Smooth muscle cell of the brain vasculature (primary cell): Measurements from ENCODE around the gene SLC38A10.

Experiments used
- DNase-seq: peaks from one replicate; pipeline ENCODE4 v3.0.0-alpha.2; 2012; ENCODE audit warnings: low read depth, low spot score

SLC38A10 gene

DNA sequence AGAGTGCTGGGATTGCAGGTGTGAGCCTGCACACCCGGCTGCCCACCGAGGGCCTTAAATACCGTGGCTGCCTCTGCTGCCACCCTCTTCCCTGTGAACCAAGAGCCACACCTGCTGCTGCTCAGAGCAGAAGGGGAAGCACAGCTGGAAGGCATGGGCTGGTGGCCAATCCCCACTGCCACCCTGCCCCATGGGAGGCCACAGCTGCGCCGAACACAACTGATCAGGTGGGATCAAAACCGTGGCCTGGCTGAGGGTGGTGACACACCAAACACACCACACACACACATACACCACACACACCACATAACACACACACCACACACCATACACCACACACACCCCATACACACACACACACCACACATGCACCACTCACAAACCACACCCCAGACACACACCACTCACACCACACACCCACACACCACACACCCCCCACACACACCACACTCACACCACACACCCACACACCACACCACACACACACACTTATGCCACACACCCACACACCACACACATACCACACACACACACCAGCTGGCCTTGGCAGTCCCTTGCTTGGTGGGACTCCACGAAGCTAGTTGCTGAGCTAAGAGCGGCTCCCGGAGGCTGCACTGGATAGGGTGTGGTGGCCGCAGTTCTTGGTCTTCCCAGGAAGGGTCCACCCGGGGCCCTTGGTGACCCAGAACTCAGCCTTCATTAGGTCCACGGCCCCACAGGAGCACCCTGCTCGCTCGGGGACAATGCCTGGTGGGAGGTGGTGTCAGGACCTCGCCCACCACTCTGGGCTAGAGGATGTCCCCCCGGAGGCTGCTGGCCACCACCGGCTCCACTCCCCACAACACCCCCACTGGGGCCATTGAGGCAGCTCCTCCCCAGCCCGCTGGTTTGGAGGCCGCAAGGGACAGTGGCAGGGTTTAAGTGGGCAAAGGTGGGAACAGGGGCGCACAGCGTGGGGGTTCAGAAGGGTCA, 87.2 kb downstream of the SLC38A10 start:
- DNase-seq: no peak

DNA sequence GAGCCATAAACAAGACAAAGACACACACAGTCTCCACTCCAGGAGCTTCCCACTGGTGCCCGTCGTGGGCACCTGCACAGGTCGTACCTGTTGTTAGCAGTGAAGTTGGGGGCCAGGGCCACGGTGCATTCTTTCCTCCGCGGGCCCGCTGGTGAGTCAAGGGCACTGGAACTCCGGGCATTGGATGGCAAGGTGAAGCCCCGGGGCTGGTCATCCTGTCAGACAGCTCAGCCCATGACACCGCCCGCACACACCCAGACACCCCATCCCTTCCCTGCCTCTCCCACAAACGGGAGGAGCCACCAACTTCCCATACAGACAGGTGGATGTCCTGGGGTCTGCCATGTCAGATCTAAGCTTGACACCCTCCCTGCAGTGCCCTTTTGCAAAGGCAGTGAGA, 88.5 kb downstream of the SLC38A10 start:
- DNase-seq: no peak

DNA sequence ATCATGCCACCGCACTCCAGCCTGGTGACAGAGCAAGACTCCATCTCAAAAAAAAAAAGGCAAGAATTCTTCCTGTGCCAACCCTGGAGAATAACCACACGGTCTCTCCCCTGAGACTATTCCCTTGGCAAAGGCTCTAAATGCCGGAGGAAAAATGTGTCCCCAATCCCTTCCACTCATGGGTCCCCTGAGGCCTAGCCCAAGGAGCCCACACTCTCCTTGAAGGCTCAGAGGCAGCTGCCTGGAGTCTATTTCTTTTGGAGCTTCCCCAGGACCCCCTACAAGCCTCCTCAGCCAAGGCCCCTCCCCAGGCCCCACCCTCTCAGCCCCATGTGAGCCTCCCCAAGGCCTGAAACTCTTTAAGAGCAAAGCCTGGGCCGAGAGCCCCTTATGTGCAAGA, 88.9 kb downstream of the SLC38A10 start:
- no peak for DNase-seq

DNA sequence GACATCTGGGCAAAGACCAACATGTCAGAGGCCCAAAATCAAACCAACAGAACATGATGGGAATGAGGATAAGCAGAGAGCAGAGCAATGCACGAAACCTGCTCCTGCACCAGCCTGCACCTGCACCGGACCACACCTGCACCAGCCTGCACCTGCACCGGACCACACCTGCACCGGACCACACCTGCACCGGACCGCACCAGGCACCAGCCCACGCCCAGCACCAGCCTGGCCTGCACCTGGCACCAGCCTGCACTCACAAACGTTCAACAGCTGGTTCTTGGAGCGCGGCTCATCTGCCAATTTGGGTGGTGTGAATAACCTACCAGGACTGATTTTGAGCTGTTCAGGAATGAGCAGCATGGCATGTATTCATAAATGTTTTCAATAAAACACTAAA, 90.5 kb downstream of the SLC38A10 start:
- DNase-seq: no peak

DNA sequence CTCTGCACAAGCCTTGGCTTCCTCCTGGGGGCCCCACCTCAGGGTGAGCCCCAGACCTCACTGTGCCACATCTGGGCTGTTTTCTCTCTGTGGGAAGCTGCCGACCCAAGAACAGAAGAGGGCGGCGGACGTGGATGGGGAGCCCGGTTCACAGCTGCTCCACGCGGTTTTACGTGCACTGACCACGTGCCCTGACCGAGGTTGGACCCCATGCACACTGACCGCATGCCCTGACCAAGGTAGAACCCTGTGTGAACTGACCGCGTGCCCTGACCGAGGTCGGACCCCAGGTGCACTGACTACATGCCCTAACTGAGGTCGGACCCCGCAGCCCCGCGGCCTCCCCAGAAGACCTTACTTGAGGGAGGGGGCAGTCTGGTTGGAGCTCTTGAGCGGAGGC, 92.0 kb downstream of the SLC38A10 start:
- DNase-seq: no peak

GRCh38 chr17:81202318-81202717, 92.8 kb downstream of the SLC38A10 start:
- no peak for DNase-seq

DNA sequence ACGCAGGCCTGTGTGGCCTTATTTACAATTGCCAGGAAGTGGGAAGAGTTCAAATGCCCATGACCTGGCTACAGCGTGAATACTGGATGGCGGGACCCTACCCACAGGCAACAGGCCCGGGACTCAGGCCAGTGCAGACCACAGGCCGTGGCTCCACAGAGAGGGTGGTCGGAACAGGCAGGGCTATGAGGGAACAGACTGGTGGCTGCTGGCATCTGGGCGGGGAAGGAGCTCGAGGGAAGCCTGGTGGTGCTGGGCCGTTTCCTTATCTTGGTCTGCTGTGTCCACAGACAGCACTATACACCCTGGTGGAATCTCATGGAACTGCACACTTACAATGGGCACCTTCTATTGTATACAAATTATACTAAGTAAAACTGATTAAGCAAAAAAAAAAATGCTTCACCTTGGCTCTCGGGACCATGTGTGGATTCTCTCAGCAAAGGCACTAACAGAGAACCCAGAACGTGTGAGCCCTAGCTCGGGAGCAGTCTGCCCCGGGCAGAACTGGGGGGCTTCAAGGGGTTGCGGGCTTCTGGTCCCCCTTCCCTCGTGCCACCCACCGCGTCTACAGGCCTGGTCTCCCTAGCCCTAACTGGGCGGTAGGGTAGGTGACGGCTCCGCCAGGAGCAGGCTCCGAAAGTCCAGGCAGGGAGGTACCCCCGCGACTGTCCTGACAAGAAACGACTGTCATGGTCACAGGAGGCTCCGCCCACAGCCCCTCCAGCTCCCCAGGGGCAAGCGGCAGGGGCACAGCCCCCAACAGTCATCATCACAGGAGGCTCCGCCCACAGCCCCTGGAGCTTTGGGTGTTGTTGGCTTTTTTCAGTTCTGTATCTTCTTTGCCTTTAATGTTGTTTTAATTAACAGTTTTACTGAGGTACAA, 94.2 kb downstream of the SLC38A10 start:
- peak; percentile 39 for DNase-seq

GRCh38 chr17:81200201-81200600, 94.9 kb downstream of the SLC38A10 start:
- DNase-seq: no peak

DNA sequence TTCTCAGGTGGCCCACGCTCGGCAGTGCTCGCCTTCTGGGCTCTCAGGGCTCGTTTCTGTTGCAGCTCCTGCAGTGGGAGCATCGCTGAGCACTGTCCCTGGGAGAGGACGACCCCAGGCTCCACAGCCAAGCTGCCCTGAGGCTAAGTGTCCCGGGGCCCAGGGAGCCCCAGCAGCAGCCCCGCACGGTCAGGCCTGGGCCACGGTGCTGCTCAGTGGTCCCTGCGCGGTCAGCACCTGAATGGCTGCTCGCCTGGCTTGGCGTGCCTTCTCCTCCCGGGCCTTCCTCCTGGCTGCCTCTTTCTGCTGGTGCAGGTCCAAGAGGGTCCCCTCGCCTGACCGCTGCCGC, 95.7 kb downstream of the SLC38A10 start:
- no peak for DNase-seq

- no peak for DNase-seq
These were observed 96.2 kb downstream of the SLC38A10 start for GRCh38 chr17:81198826-81199481.

GRCh38 chr17:81197831-81198490, 97.1 kb downstream of the SLC38A10 start:
- no peak for DNase-seq

DNA sequence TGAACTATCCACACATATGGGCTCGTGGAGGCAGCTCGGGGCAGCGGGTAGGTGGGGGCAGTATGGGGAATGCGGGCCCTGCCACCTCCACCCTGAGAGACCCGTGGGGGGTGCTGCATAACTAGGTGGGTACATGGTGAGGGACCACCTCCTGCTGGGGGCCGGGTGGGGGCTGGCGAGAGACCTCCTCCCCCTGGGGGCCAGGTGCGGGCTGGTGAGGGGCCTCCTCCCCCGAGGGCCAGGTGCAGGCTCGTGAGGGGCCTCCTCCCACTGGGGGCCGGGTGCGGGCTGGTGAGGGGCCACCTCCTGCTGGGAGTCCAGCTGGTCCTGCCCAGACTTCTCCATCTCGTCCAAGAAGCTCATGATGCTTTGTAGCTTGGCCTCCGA, 97.7 kb downstream of the SLC38A10 start:
- no peak for DNase-seq

- no peak for DNase-seq
These were observed 98.3 kb downstream of the SLC38A10 start for GRCh38 chr17:81196505-81197408.

- no peak for DNase-seq
These were observed 99.1 kb downstream of the SLC38A10 start for GRCh38 chr17:81195941-81196495.
